ENCODE data around the gene SLC16A5.

The SLC16A5 gene

DNA sequence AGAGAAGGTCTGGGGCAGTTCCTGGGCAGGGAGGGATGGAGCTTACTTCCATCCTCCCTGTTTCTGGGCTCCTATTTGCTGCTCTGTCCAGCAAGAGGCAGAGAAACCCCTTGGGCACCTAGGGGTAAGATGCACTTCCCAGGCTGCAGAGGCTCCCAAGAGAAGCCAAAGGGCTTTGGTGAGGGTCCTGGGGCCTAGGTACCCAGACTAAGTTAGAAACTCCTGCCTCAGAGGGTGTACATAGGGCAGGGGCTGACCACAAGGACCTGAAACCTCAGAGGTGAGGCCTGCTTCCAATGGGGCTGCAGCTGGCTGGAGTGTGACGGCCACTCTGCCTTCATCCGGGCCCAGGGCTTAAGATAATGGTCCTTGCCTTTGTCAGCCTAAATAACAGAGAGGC is 20.4 kb downstream of the SLC16A5 start:
- H3K79me2 ChIP-seq (ENCODE audit: insufficient read depth, low read length) = no peaks in the 10 kb centered on the region
- H3K36me3 ChIP-seq (ENCODE audit: insufficient read depth, low read length) = no peaks in the 10 kb centered on the region; the same call in 1 of the 2 replicates
- H3K27ac ChIP-seq (ENCODE audit: low read depth, low read length, poor library complexity, severe bottlenecking) = no peak overlapping the region
- no peaks in the 10 kb centered on the region for H3K27me3 ChIP-seq (ENCODE audit: insufficient read depth, low read length)
- H3K9me3 ChIP-seq (ENCODE audit: low read length) = no peaks in the 10 kb centered on the region
- H3K4me2 ChIP-seq (ENCODE audit: low read length) = no peak overlapping the region
- H2AFZ ChIP-seq (ENCODE audit: low read length) = no peak overlapping the region
- no peak overlapping the region for H3K9ac ChIP-seq (ENCODE audit: low read length)
- peaks cover 27% of the 10 kb centered on the region for H3K4me1 ChIP-seq (ENCODE audit: insufficient read depth, low read length, severe bottlenecking)
- H3K9me2 ChIP-seq (ENCODE audit: low read depth, low read length) = no peaks in the 10 kb centered on the region
- no peak overlapping the region for H3K4me3 ChIP-seq (ENCODE audit: low read depth, low read length, poor library complexity, severe bottlenecking)
- 0 out of 2 replicates have a peak, but pooled peaks cover 5% of the 10 kb centered on the region for H3F3A ChIP-seq (ENCODE audit: insufficient read depth, low read length)
- TF ChIP-seq, protein P1, sequence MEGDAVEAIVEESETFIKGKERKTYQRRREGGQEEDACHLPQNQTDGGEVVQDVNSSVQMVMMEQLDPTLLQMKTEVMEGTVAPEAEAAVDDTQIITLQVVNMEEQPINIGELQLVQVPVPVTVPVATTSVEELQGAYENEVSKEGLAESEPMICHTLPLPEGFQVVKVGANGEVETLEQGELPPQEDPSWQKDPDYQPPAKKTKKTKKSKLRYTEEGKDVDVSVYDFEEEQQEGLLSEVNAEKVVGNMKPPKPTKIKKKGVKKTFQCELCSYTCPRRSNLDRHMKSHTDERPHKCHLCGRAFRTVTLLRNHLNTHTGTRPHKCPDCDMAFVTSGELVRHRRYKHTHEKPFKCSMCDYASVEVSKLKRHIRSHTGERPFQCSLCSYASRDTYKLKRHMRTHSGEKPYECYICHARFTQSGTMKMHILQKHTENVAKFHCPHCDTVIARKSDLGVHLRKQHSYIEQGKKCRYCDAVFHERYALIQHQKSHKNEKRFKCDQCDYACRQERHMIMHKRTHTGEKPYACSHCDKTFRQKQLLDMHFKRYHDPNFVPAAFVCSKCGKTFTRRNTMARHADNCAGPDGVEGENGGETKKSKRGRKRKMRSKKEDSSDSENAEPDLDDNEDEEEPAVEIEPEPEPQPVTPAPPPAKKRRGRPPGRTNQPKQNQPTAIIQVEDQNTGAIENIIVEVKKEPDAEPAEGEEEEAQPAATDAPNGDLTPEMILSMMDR (IDR thresholded peaks at IDR 0.05; ENCODE audit: low read length) = no peak
- TF ChIP-seq EZH2 (IDR thresholded peaks at IDR 0.05; ENCODE audit: borderline replicate concordance, low read length) = no peak
- H4K20me1 ChIP-seq (ENCODE audit: insufficient read depth, low read length) = no peaks in the 10 kb centered on the region

DNA sequence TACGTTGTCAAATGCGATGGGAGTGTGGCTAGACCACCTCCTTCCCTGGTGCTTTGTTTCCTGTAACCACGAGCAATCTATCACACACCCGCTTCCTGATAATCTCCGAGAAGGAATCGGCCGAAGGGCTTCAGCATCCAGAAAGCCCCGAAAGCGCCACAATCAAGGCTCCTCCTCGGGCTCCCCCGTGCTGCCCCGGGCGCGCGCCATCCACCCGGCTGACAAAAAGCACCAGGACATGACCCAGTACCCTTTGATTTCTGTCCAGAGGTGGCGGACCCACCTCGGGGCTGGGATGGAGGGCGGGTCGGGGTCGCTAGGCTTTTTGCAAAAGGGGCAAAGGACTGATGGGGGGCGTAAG is 21.3 kb downstream of the SLC16A5 start:
- Histone ChIP-seq H3K9me3 (ENCODE audit: low read length) (no peaks in the 10 kb centered on the region), H3K4me3 (ENCODE audit: low read depth, low read length, poor library complexity, severe bottlenecking) (peak overlapping the region; percentile 73), H3K27ac (ENCODE audit: low read depth, low read length, poor library complexity, severe bottlenecking) (no peak overlapping the region), H4K20me1 (ENCODE audit: insufficient read depth, low read length) (no peaks in the 10 kb centered on the region), H3K9me2 (ENCODE audit: low read depth, low read length) (no peaks in the 10 kb centered on the region), H3K27me3 (ENCODE audit: insufficient read depth, low read length) (no peaks in the 10 kb centered on the region), H3K4me1 (ENCODE audit: insufficient read depth, low read length, severe bottlenecking) (peaks cover 32% of the 10 kb centered on the region), H3K36me3 (ENCODE audit: insufficient read depth, low read length) (no peaks in the 10 kb centered on the region; the same call in 1 of the 2 replicates), H2AFZ (ENCODE audit: low read length) (no peak overlapping the region), H3K9ac (ENCODE audit: low read length) (peak overlapping the region; percentile 73; the same call in 1 of the 2 replicates), H3K79me2 (ENCODE audit: insufficient read depth, low read length) (no peaks in the 10 kb centered on the region), H3F3A (ENCODE audit: insufficient read depth, low read length) (0 out of 2 replicates have a peak, but pooled peaks cover 5% of the 10 kb centered on the region), H3K4me2 (ENCODE audit: low read length) (peak overlapping the region; percentile 87)
- TF ChIP-seq, protein P1 (IDR thresholded peaks at IDR 0.05; ENCODE audit: low read length) = no peak
- TF ChIP-seq EZH2 (IDR thresholded peaks at IDR 0.05; ENCODE audit: borderline replicate concordance, low read length) = no peak

DNA sequence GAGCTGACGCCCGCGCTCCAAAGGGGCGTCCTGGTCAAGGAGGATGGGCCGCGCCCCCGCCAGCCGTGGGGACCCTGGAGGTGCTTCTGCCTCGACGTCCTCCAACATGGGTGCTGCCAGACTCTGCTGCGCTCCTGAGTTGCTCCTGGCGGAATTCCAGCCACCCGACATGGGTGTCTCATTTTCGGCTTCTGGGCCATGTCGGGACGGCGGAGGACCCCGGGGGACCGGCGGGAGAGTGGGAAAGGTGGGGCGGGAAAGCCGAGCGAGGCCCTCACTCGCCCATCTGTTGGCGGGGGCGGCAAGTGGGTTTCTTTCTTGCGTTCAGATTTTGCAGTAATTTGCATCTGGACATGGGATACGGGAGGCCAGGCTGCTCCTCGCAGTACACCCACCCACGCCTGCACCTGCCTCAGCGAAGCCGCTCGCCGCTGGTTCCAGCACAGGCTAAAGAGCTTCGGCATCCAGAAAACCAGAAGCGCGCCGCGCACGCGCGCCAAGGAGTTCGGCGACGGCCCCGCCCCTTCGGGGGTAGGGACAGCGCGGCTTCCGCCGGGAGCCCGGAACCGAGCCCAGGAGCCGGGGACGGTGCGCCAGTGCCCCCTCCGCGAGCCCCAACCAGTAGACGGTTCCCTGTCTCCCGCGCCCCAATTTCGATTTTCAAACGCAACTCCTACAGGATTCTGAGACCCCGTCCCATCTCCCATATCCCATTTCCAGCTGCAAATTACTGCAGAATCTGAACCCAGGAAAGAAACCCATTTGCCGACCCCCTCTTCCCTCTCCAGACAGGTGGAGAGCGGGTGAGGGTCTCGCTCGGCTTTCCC is 21.9 kb downstream of the SLC16A5 start, which contains the start of gene ARMC7:
TSS of gene ARMC7 (plus strand) at position 563 of the 827 bp plus-strand sequence. CDS start 320 bp downstream, outside the sequence.
- no peaks in the 10 kb centered on the region for H3K9me2 ChIP-seq (ENCODE audit: low read depth, low read length)
- H3K27ac ChIP-seq (ENCODE audit: low read depth, low read length, poor library complexity, severe bottlenecking) = no peak within 1 kb of the TSS
- no peaks in the 10 kb centered on the region for H4K20me1 ChIP-seq (ENCODE audit: insufficient read depth, low read length)
- H2AFZ ChIP-seq (ENCODE audit: low read length) = no peak within 1 kb of the TSS
- H3K9me3 ChIP-seq (ENCODE audit: low read length) = no peaks in the 10 kb centered on the region
- no peaks in the 10 kb centered on the region for H3K27me3 ChIP-seq (ENCODE audit: insufficient read depth, low read length)
- no peak for TF ChIP-seq EZH2 (IDR thresholded peaks at IDR 0.05; ENCODE audit: borderline replicate concordance, low read length)
- TF ChIP-seq, protein P1 (IDR thresholded peaks at IDR 0.05; ENCODE audit: low read length) = no peak
- 0 out of 2 replicates have a peak, but pooled peaks cover 5% of the 10 kb centered on the region for H3F3A ChIP-seq (ENCODE audit: insufficient read depth, low read length)
- peak within 1 kb of the TSS; percentile 73 for H3K9ac ChIP-seq (ENCODE audit: low read length)
- H3K79me2 ChIP-seq (ENCODE audit: insufficient read depth, low read length) = no peaks in the 10 kb centered on the region
- no peaks in the 10 kb centered on the region; the same call in 1 of the 2 replicates for H3K36me3 ChIP-seq (ENCODE audit: insufficient read depth, low read length)
- peaks cover 38% of the 10 kb centered on the region for H3K4me1 ChIP-seq (ENCODE audit: insufficient read depth, low read length, severe bottlenecking)
- peak within 1 kb of the TSS; percentile 87 for H3K4me2 ChIP-seq (ENCODE audit: low read length)
- H3K4me3 ChIP-seq (ENCODE audit: low read depth, low read length, poor library complexity, severe bottlenecking) = peak within 1 kb of the TSS; percentile 73
